RKO (cell line): ENCODE data around the gene ASB1.

Experiments
- DNase-seq: peaks from one replicate; pipeline ENCODE4 v3.0.0-alpha.2; 2016; ENCODE audit warnings: low spot score

Gene ASB1

DNA sequence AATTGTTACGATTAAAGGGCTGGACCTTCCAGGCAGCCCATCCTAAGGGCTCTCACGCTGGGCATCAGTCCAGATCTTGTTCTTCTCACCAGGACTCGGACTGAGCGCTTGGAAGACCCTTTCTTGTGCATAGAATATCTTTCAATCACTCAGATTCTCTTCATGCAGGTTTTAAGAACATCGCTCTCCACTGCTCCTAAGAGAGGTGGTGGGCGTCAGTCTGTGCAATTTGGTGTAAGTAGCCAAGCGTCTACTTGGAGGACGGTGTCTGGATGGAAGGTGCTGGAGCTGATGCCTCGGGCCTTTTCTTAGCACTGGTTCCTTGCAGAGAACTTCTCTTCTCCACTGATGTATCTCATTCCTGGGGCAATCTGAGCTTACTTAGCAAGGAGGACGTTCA, 68.7 kb downstream of the ASB1 start:
- DNase-seq = no peak

DNA sequence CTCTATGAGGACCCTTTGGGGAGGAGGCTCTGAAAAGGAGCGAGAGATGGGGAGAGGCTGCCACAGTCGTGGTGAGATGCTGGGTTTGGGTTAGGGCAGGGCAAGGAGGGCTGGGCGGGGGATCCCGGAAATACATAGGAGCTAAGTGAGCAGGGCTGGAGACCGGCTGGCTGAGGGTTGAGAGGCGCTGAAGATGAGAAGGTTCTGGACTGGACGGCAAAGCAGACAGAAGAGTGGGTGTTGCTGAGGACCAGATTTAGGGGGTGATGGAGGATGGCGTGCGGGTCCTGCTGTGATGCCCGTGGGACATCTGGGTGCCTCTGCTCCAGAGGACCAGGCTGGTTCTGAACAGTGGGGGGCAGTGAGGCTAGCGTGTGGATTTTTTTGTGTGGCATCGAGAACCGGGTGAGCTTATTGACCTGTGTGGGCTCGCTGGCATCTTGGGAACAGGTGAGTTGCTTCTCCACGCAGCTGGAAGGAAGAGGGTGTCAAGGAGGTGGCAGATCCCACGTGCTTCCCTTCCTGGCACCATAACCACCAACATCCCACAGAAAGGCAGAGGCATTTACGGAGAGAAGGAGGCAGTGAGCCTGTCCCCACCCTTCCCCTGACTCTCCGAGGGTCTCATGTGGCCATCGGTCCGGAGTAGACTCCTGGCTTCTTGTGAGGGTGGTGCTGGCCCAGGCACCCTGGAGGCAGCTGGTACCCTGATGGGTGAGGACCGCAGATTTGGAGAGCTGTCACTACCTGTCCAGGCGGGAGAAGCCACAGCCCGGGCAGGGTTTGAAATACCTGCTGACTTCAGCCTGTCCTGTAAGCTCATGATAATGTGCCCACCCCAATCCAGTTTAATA, 70.3 kb downstream of the ASB1 start:
- no peak for DNase-seq

DNA sequence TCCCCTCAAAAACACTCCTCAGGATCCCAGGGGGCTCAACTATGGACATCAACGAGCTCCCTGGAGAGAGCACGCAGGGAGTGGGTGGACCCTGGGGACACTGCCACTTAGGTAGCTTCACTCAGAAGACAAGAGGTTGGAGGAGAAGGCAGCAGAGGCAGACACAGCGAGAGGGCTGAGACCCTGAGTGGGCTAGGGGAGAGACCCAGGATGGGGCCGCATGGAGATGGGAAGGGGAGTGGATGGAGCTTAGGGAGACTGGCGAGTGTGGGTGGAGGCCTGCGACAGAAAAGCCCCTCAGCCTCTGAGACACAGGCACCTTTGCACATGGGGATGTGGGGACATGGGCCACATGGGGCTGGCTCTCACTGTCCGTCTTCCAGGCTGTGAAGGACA, 70.9 kb downstream of the ASB1 start:
- DNase-seq = no peak

DNA sequence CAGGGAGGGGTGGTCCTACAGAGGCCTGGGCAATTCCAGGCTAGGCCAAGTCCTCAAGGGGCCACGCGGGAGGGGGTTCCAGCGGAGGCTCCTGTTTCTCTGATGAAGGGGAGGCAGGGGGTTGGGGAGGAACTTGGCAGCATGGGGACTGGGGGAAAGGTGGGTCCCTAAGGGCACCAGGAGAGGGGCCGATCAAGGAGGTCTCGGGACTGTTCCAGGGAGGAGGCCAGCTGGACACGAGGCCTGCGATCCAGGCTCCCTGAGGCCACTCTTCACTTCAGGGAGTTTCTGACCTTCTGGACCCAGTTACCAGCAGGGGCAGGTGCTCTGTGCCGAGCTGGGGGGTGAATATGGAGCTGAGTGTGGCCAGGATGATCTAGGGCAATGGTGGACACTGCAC, 71.5 kb downstream of the ASB1 start:
- DNase-seq = no peak

DNA sequence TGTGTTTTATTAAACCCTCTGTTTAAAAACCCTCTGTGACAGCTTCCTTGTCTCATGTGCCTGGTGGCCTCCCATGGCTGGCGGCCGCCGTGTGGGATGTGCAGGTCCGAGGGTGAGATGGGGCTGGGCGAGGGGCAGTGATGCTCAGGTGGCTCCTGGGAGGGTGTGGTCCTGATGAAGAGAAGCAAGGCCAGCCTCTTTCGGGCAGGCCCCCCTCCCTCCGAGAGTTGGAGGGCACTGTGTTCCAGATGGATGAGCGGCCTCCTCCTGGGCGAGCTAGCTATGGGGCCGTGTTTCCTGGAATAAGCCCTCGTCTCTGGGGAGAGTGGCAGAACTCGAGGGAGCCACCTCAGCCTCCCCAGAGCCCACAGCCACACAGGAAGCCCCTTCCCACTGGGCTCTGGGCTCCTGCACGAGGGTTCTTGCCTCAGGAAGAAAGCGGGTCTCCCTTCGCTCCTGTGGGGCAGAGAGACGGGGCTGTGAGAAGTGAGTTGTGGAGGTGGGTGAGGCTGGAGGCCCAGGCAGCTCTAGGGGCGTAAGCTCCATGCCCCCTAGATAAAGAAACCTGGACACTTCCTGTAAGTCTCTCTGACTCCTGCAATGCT, 72.1 kb downstream of the ASB1 start:
- no peak for DNase-seq

DNA sequence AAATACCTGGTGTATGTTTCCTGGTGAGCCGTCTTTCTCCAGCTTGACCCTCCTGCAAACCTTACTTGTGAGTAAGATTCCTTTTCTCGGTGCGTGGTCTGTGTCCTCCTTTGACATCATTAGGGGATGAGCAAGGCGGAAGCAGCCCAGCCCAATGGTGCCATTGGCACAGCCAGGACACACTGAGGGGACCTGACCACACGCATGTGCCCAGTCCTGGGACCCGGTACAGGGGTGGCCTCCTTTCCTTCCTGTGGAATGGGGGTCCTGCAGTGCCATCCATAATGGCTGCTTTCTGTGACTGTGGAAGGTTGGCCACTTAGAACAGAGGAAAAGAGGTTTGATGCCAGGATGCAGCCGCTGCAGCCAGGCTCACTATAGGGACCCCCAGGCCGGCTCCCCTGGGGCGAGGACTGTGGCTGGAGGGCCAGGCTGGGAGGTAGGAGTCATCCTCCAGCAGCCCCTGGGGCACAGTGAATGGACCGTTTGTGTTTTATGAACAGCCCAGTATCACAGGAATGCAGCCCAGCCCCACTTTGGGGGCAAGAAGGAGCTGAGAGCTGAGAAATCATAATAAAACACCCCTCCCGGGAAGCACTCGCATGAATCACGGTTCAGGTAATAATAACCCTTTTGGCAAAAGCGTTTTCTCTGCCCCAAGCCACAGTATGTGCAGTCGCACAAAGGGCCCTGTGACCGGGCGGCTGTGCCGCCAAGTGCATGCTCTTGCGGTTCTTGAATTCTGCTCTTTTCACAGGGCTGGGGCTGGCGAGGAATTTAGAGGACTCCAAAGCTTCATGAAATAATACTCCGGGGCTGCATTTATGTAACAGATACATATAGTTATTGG, 73.2 kb downstream of the ASB1 start:
- DNase-seq = no peak

DNA sequence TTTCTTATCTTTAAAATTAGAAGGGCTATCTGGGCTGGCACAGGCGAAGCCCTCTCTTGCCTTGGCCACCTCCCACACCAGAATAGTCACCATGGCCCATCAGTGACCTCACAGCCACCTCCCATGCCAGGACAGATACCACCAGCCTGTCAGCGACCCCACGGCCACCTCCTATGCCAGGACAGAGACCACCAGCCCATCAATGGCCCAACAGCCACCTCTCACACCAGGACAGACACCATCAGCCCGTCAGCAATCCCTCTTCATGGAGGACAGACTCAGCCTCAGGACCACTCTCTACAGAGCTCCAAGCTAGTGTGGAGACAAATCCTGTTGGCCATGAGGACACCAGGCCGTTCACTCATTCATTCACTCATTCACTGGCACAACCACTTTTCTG, 74.6 kb downstream of the ASB1 start:
- no peak for DNase-seq
